Esophagus squamous epithelium (tissue), 5 donors: ENCODE results near the gene AMIGO2. TPM values are rescaled to one million over a fixed set of nuclear protein-coding genes. Genes with fewer than 3 reads are reported as not detected.

Experiments used
- DNase-seq: peaks from one replicate; lab custom pipeline; 2025; lab: John Stamatoyannopoulos, UW
- H3K27ac ChIP-seq, 4 donors: fragments of 200-600 bp; sonication (generic); one replicate each; pipeline ENCODE4 v1.5.1; 2016 to 2019; ENCODE audit warnings: mild to moderate bottlenecking in 1 of 4
- H3K27me3 ChIP-seq, 4 donors: fragments of 200-600 bp; sonication (generic); 1 replicate in 3 of 4; 2 replicates in 1 of 4; pipeline versions ENCODE4 v1.5.1 to v1.6.0; 2017 to 2021; ENCODE audit warnings: antibody characterized with exemption in 1 of 4
- H3K36me3 ChIP-seq, 3 donors: fragments of 200-600 bp; sonication (generic); one replicate each; pipeline ENCODE4 v1.5.1; 2016 to 2019
- H3K4me1 ChIP-seq, 3 donors: fragments of 200-600 bp; sonication (generic); one replicate each; pipeline ENCODE4 v1.5.1; 2017 to 2019
- H3K4me3 ChIP-seq, 4 donors: fragments of 200-600 bp; sonication (generic); 1 replicate in 3 of 4; 2 replicates in 1 of 4; pipeline ENCODE4 v1.5.1; 2016 to 2019; ENCODE audit warnings: mild to moderate bottlenecking in 2 of 4, moderate library complexity in 1 of 4
- H3K9me3 ChIP-seq, 3 donors: fragments of 200-600 bp; sonication (generic); one replicate each; pipeline ENCODE4 v1.5.1; 2016 to 2019
- CTCF ChIP-seq, 6 experiments: fragments of 450-650 bp in 4 of 6; fragments of 200-600 bp in 2 of 6; sonication (generic) in 2 of 6; IDR thresholded peaks; one replicate each; pipeline ENCODE4 v1.5.1; 2016 to 2019; ENCODE audit warnings: antibody characterized with exemption in 6 of 6, mild to moderate bottlenecking in 4 of 6, moderate library complexity in 4 of 6
- POLR2A ChIP-seq, 4 donors: fragments of 450-650 bp; IDR thresholded peaks; one replicate each; pipeline ENCODE4 v1.6.1; 2017; ENCODE audit warnings: antibody characterized with exemption in 4 of 4, mild to moderate bottlenecking in 4 of 4, moderate library complexity in 3 of 4
- WGBS, 2 donors: methylation state at CpG; one replicate each; pipeline ENCODE4 v1.1.5; 2018; 5-methylcytosine and 5-hydroxymethylcytosine counted together
- intact Hi-C: fragments of 100-400 bp; cut with DNase I; formaldehyde crosslinking; loops from one replicate; pipeline ENCODE4 v1.15.0; 2022
- total RNA-seq, 4 donors: library from RNA; depleted of rRNA; stranded (reverse); fragments of >200 nt; gene quantifications; one replicate each; pipeline ENCODE4 v1.1.0, GENCODE V29; 2016
- donor health status: DM: yes; HTN: yes; CAD: no.

The AMIGO2 gene
- total RNA-seq, 4 donors from 2014 or later = 1.6 to 4.8 (median 2.9) TPM

- no peak for DNase-seq
- Histone ChIP-seq H3K9me3 (no peaks in the 10 kb centered on the region), H3K4me1 (peaks cover 8 to 89% (median 28%) of the 10 kb centered on the region in 3 donors), H3K27ac (peak overlapping the region in 2 of 4 donors; percentile 94 to 95), H3K4me3 (no peak overlapping the region), H3K36me3 (no peaks in the 10 kb centered on the region), H3K27me3 (no peaks in the 10 kb centered on the region)
- WGBS, 2 donors = 67 to 69% methylated on average over 7 of the region's 7 CpGs
- TF ChIP-seq CTCF (IDR thresholded peaks at IDR 0.05) = no peak
- intact Hi-C loops = no loop called here
Measured at GRCh38 chr12:47082796-47083621, 3.2 kb upstream of the AMIGO2 start.

- no peaks in the 10 kb centered on the region for H3K9me3 ChIP-seq
- 63 to 80% methylated on average over 3 of the region's 3 CpGs for WGBS, 2 donors
- H3K27ac ChIP-seq = peak overlapping the region in 3 of 4 donors; percentile 10 to 95 (median 94)
- H3K4me3 ChIP-seq = no peak overlapping the region
- H3K27me3 ChIP-seq = no peaks in the 10 kb centered on the region
- intact Hi-C loops = no loop called here
- TF ChIP-seq CTCF (IDR thresholded peaks at IDR 0.05) (no peak), POLR2A (IDR thresholded peaks at IDR 0.05) (no peak)
- no peak for DNase-seq
- no peaks in the 10 kb centered on the region for H3K36me3 ChIP-seq
- H3K4me1 ChIP-seq = peaks cover 6 to 89% (median 24%) of the 10 kb centered on the region in 3 donors
Measured at GRCh38 chr12:47082283-47082682, 2.5 kb upstream of the AMIGO2 start.

- H3K9me3 ChIP-seq = no peaks in the 10 kb centered on the region
- intact Hi-C loops = no loop called here
- H3K36me3 ChIP-seq = no peaks in the 10 kb centered on the region
- H3K4me3 ChIP-seq = peak overlapping the region; percentile 70 to 90 (median 83)
- no peaks in the 10 kb centered on the region for H3K27me3 ChIP-seq
- H3K4me1 ChIP-seq = peaks cover 6 to 79% (median 23%) of the 10 kb centered on the region in 3 donors
- TF ChIP-seq POLR2A (IDR thresholded peaks at IDR 0.05) (peak in 1 of 4 donors; percentile 35), CTCF (IDR thresholded peaks at IDR 0.05) (no peak)
- peak overlapping the region; percentile 78 to 96 (median 94) for H3K27ac ChIP-seq
- WGBS, 2 donors = 6 to 7% methylated on average over 26 of the region's 26 CpGs
- DNase-seq = no peak
Measured at GRCh38 chr12:47080725-47081502, 1.2 kb upstream of the AMIGO2 start.

GRCh38 chr12:47079981-47080724 is 394 bp upstream of the AMIGO2 start:
- intact Hi-C loops = loop anchor here (5.0 kb wide), 1 partner anchor 227 kb away; no protein-coding TSS in a partner anchor
- DNase-seq = no peak
- H3K4me1 ChIP-seq = peaks cover 2 to 72% (median 18%) of the 10 kb centered on the region in 3 donors
- 1% methylated on average over 7 to 12 of the region's 49 CpGs for WGBS, 2 donors
- H3K27me3 ChIP-seq = no peaks in the 10 kb centered on the region
- H3K9me3 ChIP-seq = no peaks in the 10 kb centered on the region
- peak in 1 of 6 experiments; percentile 1 for TF ChIP-seq CTCF (IDR thresholded peaks at IDR 0.05)
- TF ChIP-seq POLR2A (IDR thresholded peaks at IDR 0.05) = no peak
- H3K27ac ChIP-seq = peak overlapping the region; percentile 78 to 96 (median 94)
- peak overlapping the region; percentile 70 to 90 (median 83) for H3K4me3 ChIP-seq
- H3K36me3 ChIP-seq = no peaks in the 10 kb centered on the region
